ENCODE data around the gene P2RX7. TPM values are rescaled to one million over a fixed set of nuclear protein-coding genes. Genes with fewer than 3 reads are reported as not detected.

Gene P2RX7
- polyA plus RNA-seq, 1 of the 3 experiments (the other 2 are of a cell fraction), result 0.43 TPM

- 0 out of 2 replicates have a peak, but pooled peaks have one; percentile 2 for TF ChIP-seq FOSL2 (IDR thresholded peaks at IDR 0.05; ENCODE audit: borderline replicate concordance, low read depth)
Measured at GRCh38 chr12:121132601-121133481, at the start of gene P2RX7 (continued).

- Histone ChIP-seq H3K9me2 (no peaks in the 10 kb centered on the region), H3K36me3 (replicated peaks in 1 of 2; ENCODE audit: control insufficient read depth in 1 of 2, insufficient read depth in 2 of 2, low read length in 1 of 2) (no peaks in the 10 kb centered on the region), H3K27ac (ENCODE audit: low read depth in 2 of 2, low read length in 1 of 2) (no peak overlapping the region), H3K4me3 (ENCODE audit: low read depth in 2 of 2, low read length in 1 of 2) (no peak overlapping the region), H3K27me3 (ENCODE audit: insufficient read depth) (no peaks in the 10 kb centered on the region), H3K79me2 (ENCODE audit: insufficient read depth) (no peaks in the 10 kb centered on the region), H3K9ac (no peak overlapping the region), H3K4me1 (ENCODE audit: control insufficient read depth in 1 of 2, insufficient read depth in 2 of 2, low read depth in 1 of 2, low read length in 1 of 2) (no peaks in the 10 kb centered on the region), H3K4me2 (no peak overlapping the region), H4K20me1 (ENCODE audit: insufficient read depth) (no peaks in the 10 kb centered on the region), H2AFZ (ENCODE audit: low read depth) (no peak overlapping the region), H3K9me3 (no peaks in the 10 kb centered on the region), H3F3A (replicated peaks; ENCODE audit: insufficient read depth) (no peaks in the 10 kb centered on the region)
- 49% methylated on average over 3 of the region's 3 CpGs for WGBS (ENCODE audit: low lambda C conversion rate)
- POLR2A ChIA-PET, result no interaction called here
- TF ChIP-seq MEF2A (IDR thresholded peaks at IDR 0.05; ENCODE audit: borderline replicate concordance, low read depth), result no peak
- no peak for TF ChIP-seq FOSL2 (IDR thresholded peaks at IDR 0.05; ENCODE audit: borderline replicate concordance, low read depth)
- no peak for TF ChIP-seq TAF1 (IDR thresholded peaks at IDR 0.05; ENCODE audit: borderline replicate concordance, low read depth, low read length)
- TF ChIP-seq TEAD4 (IDR thresholded peaks at IDR 0.05; ENCODE audit: borderline replicate concordance, insufficient read depth), result no peak
- no peak for TF ChIP-seq TCF12 (IDR thresholded peaks at IDR 0.05)
- no peak for TF ChIP-seq YY1 (IDR thresholded peaks at IDR 0.05; ENCODE audit: low read depth)
- TF ChIP-seq RAD21 (IDR thresholded peaks at IDR 0.05; ENCODE audit: low read length), result no peak
- no peak for DNase-seq
- CTCF ChIA-PET, result interaction anchor here (1.3 to 2.6 kb wide), 3 partner anchors 12 to 238 kb away, joined by 3 to 11 read pairs (median 3); no protein-coding TSS in a partner anchor
Measured at GRCh38 chr12:121084229-121084628, 48.4 kb upstream of the P2RX7 start.

- CTCF ChIA-PET, result interaction anchor here (1.3 to 2.6 kb wide), 3 partner anchors 11 to 239 kb away, joined by 3 to 11 read pairs (median 3); no protein-coding TSS in a partner anchor
- Histone ChIP-seq H4K20me1 (ENCODE audit: insufficient read depth) (no peaks in the 10 kb centered on the region), H3K27ac (ENCODE audit: low read depth in 2 of 2, low read length in 1 of 2) (no peak overlapping the region), H3K36me3 (replicated peaks in 1 of 2; ENCODE audit: control insufficient read depth in 1 of 2, insufficient read depth in 2 of 2, low read length in 1 of 2) (no peaks in the 10 kb centered on the region), H3K79me2 (ENCODE audit: insufficient read depth) (no peaks in the 10 kb centered on the region), H3K9ac (no peak overlapping the region), H3F3A (replicated peaks; ENCODE audit: insufficient read depth) (no peaks in the 10 kb centered on the region), H3K4me3 (ENCODE audit: low read depth in 2 of 2, low read length in 1 of 2) (no peak overlapping the region), H3K27me3 (ENCODE audit: insufficient read depth) (no peaks in the 10 kb centered on the region), H3K9me2 (no peaks in the 10 kb centered on the region), H3K4me1 (ENCODE audit: control insufficient read depth in 1 of 2, insufficient read depth in 2 of 2, low read depth in 1 of 2, low read length in 1 of 2) (no peaks in the 10 kb centered on the region), H3K9me3 (no peaks in the 10 kb centered on the region), H3K4me2 (no peak overlapping the region), H2AFZ (ENCODE audit: low read depth) (no peak overlapping the region)
- 65% methylated on average over 4 of the region's 4 CpGs for WGBS (ENCODE audit: low lambda C conversion rate)
- TF ChIP-seq USF2 (IDR thresholded peaks at IDR 0.05; ENCODE audit: borderline replicate concordance, low read depth, low read length) (no peak), RCOR1 (IDR thresholded peaks at IDR 0.05; ENCODE audit: low read length) (no peak)
- POLR2A ChIA-PET, result no interaction called here
- no peak for DNase-seq
Measured at GRCh38 chr12:121085069-121085468, 47.6 kb upstream of the P2RX7 start.
